ENCODE measurements around the gene DNAAF1.

DNAAF1 gene

DNA sequence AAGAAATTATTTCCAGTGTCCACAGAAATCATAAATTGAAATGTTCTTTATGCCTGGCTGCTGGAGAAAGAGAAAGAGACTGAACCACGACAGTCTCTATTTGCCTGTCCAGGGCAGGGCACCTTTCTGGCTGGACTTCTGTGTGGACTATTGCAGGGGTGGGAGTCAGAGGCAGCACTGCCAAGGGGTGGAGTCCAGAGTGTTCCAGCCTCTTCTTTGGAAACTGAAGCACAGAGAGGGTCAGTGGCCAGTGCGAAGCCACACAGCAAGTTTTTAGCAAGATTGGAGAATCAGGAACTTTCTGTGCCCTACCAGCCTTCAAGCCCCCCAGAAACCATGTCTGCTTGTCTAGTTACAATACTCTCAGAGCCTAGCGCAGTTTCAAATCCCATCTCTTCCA is 79.4 kb downstream of the DNAAF1 start:
- no peak for DNase-seq (ENCODE audit: low read depth, low spot score)
- H3K4me3 ChIP-seq (ENCODE audit: low read length), result no peak overlapping the region

DNA sequence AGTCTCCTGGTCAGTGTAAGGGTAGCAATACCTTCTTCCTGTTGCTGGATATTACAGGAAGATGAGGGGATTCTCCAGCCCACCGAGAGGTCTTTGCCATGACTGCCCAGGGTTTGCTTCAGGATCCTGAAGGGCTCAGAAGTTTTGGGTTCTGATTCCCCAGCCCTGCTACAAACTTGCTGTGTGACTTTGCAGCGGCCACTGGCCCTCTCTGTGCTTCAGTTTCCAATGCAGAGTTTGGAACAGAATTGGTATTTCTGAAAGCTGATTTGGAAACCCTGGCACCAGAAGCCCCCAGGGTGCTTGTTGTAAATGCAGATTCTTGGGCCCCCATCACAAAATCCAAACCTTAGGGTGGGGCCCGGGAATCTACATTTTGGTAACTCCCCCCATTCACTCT is 80.0 kb downstream of the DNAAF1 start:
- no peak for DNase-seq (ENCODE audit: low read depth, low spot score)
- H3K4me3 ChIP-seq (ENCODE audit: low read length), result no peak overlapping the region

DNA sequence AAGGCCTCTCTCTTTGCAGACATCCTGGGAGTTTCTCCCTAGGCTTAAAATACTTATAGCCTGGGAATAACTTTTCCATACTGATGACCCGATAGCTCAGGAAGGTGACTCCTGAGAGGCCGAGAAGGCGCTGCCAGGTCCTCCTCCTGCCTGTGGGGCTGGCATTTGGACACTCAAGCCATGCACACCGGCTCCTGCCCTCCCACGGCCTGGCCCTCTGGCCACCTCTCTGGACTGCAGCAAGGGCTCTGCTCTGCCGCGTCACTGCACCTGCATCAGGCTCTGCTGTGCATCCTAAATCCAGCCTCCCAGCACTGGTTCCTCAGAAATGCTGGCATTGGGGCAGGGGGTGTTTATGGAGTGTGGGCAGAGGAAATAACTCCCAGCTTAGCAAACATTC is 80.5 kb downstream of the DNAAF1 start:
- no peak for DNase-seq (ENCODE audit: low read depth, low spot score)
- H3K4me3 ChIP-seq (ENCODE audit: low read length), result no peak overlapping the region

DNA sequence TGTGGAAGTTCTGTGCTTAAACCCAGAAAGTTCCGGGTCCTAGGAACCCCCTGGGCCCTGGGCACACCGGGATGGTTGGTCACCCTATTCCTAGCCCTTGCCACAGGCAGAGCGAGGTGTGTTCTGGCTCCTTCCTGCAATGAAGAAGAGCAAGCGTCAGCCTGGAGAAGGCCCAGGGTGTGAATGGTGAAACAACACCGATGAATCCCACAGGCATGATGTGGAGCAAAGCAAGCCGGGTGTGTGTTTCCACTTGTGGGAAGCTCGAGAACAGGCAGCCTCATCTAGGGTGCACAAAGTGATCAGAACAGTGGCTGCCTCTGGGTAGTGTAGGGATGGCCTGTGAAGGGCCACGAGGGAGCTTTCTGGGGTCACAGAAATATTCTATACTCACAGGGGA is 80.9 kb downstream of the DNAAF1 start:
- H3K4me3 ChIP-seq (ENCODE audit: low read length), result no peak overlapping the region
- DNase-seq (ENCODE audit: low read depth, low spot score), result no peak
